K562 (cell line): ENCODE measurements around the gene CARM1. TPM values are rescaled to one million over a fixed set of nuclear protein-coding genes. Genes with fewer than 3 reads are reported as not detected.

ENCODE experiments used
- ATAC-seq: fragments of 200-7000 bp; cut with Tn5 transposase; 3 replicates; pipeline ENCODE4 v1.9.1; 2020; ENCODE audit warnings: moderate library complexity
- BruUV-seq: library from RNA; stranded (reverse); fragments of 400-500 nt; replicated peaks from 2 replicates; lab custom pipeline; 2021; lab: Mats Ljungman, UMichigan
- CTCF ChIA-PET: fragments of 300-600 bp; formaldehyde crosslinking; extraction: SDS; loops from one replicate; lab custom pipeline; 2021; ENCODE audit warnings: low intra/inter-chr PET ratio; lab: Yijun Ruan, JAX
- POLR2A ChIA-PET: fragments of 300-600, 350-650 bp; sonication (Branson Sonifier 250); formaldehyde crosslinking; extraction: SDS; loops from one replicate; lab custom pipeline; 2021; ENCODE audit warnings: antibody characterized with exemption, inconsistent platforms; lab: Yijun Ruan, JAX
- DNase-seq, 4 experiments: peaks; one replicate each; pipeline versions ENCODE4 v3.0.0 to v3.0.0-alpha.2; 2011 to 2018; ENCODE audit warnings: low spot score in 3 of 4, mixed read lengths in 3 of 4; ENCODE audit errors: extremely low read depth in 1 of 4
- FAIRE-seq: peaks from 2 replicates; lab custom pipeline; 2011; peaks lifted over from hg19 to GRCh38; lab: Jason Lieb, UNC
- H2AFZ ChIP-seq: 2 replicates; pipeline ENCODE4 v1.6.0; 2011; ENCODE audit warnings: low read depth, low read length, control low read depth, inconsistent platforms
- H3K27ac ChIP-seq: fragments of 200-600 bp; 3 replicates; pipeline ENCODE4 v1.8.0; 2011; ENCODE audit warnings: low read depth, mild to moderate bottlenecking, control low read depth, inconsistent platforms, low read length, moderate library complexity, mixed read lengths; ENCODE audit errors: extremely low read depth
- H3K27me3 ChIP-seq, 2 experiments: fragments of 300-600 bp in 1 of 2; 2 replicates in 1 of 2; 3 replicates in 1 of 2; pipeline versions ENCODE4 v1.6.0 to v1.8.0; 2011; ENCODE audit warnings: inconsistent platforms in 2 of 2, low read length in 2 of 2, mild to moderate bottlenecking in 1 of 2, mixed read lengths in 1 of 2, moderate library complexity in 1 of 2; ENCODE audit not compliant: control insufficient read depth in 2 of 2, insufficient read depth in 2 of 2
- H3K36me3 ChIP-seq: fragments of 300-600 bp; 3 replicates; pipeline ENCODE4 v1.8.0; 2011; ENCODE audit warnings: mild to moderate bottlenecking, low read length, inconsistent platforms; ENCODE audit not compliant: control insufficient read depth, insufficient read depth
- H3K4me1 ChIP-seq, 2 experiments: fragments of 200-600 bp in 1 of 2; replicated peaks in 1 of 2; 2 replicates in 1 of 2; 3 replicates in 1 of 2; pipeline versions ENCODE4 v1.5.1 to v1.8.0; 2011; ENCODE audit warnings: inconsistent platforms in 2 of 2, low read length in 2 of 2, mild to moderate bottlenecking in 1 of 2, mixed read lengths in 1 of 2, moderate library complexity in 1 of 2; ENCODE audit not compliant: control insufficient read depth in 2 of 2, insufficient read depth in 2 of 2
- H3K4me2 ChIP-seq: 2 replicates; pipeline ENCODE4 v1.6.1; 2011; ENCODE audit warnings: low read length, control low read depth, inconsistent platforms, mixed read lengths; ENCODE audit not compliant: insufficient read depth
- H3K4me3 ChIP-seq: fragments of 200-600 bp; sonication (generic), shearing (Covaris generic); 2 replicates; pipeline ENCODE4 v1.5.1; 2016; ENCODE audit warnings: control low read depth, inconsistent platforms
- H3K79me2 ChIP-seq: fragments of 200-600 bp; 3 replicates; pipeline ENCODE4 v1.8.0; 2011; ENCODE audit warnings: low read length, inconsistent platforms; ENCODE audit not compliant: control insufficient read depth, insufficient read depth
- H3K9ac ChIP-seq, 2 experiments: 2 replicates each; pipeline versions ENCODE4 v1.6.0 to v1.6.1; 2011; ENCODE audit warnings: low read depth in 2 of 2, low read length in 2 of 2, control low read depth in 1 of 2, inconsistent platforms in 1 of 2, mild to moderate bottlenecking in 1 of 2, mixed read lengths in 1 of 2; ENCODE audit not compliant: insufficient read depth in 1 of 2
- H3K9me1 ChIP-seq: one replicate; pipeline ENCODE4 v1.6.0; 2011; ENCODE audit warnings: inconsistent platforms, mild to moderate bottlenecking, low read length, moderate library complexity; ENCODE audit not compliant: control insufficient read depth, insufficient read depth
- H3K9me3 ChIP-seq: replicated peaks from 2 replicates; pipeline ENCODE4 v1.5.1; 2011; ENCODE audit warnings: low read depth, low read length, inconsistent platforms; ENCODE audit not compliant: control insufficient read depth, insufficient read depth
- H4K20me1 ChIP-seq: replicated peaks from 2 replicates; pipeline ENCODE4 v1.6.1; 2011; ENCODE audit warnings: low read length, inconsistent platforms, mixed read lengths; ENCODE audit not compliant: control insufficient read depth, insufficient read depth
- ARNT ChIP-seq, 2 experiments: fragments of 450-650 bp; IDR thresholded peaks; 2 replicates each; pipeline ENCODE4 v1.6.1; 2016; ENCODE audit warnings: mild to moderate bottlenecking in 1 of 2
- ERF ChIP-seq: fragments of 450-650 bp; formaldehyde crosslinking; IDR thresholded peaks from 2 replicates; pipeline ENCODE4 v1.4.0; 2020; ENCODE audit warnings: mild to moderate bottlenecking, mixed read lengths
- KDM2B ChIP-seq: fragments of 250-450 bp; sonication (Bioruptor Pico); IDR thresholded peaks from 2 replicates; pipeline ENCODE4 v1.8.0; 2021; ENCODE audit warnings: mild to moderate bottlenecking, moderate library complexity
- NEUROD1 ChIP-seq: fragments of 150-350 bp; IDR thresholded peaks from 2 replicates; pipeline ENCODE4 v1.6.1; 2014; ENCODE audit warnings: borderline replicate concordance, low read length, low read depth; ENCODE audit not compliant: partially characterized antibody
- NFIX ChIP-seq: fragments of 250-450 bp; sonication (Bioruptor Pico); IDR thresholded peaks from 2 replicates; pipeline ENCODE4 v1.4.0; 2020; ENCODE audit warnings: low read depth, mild to moderate bottlenecking, moderate library complexity
- NR2F6 ChIP-seq: fragments of 450-650 bp; formaldehyde crosslinking; IDR thresholded peaks from 2 replicates; pipeline ENCODE4 v1.4.0; 2020; ENCODE audit warnings: mild to moderate bottlenecking
- PRMT5 ChIP-seq: sonication (generic); formaldehyde crosslinking; IDR thresholded peaks from 2 replicates; pipeline ENCODE4 v1.5.0; 2020; ENCODE audit warnings: missing genetic modification reagents
- SMARCA5 ChIP-seq: fragments of 450-650 bp; IDR thresholded peaks from 2 replicates; pipeline ENCODE4 v1.6.1; 2016
- SMARCB1 ChIP-seq: IDR thresholded peaks from 2 replicates; pipeline ENCODE4 v1.6.1; 2011; ENCODE audit warnings: improper control_type of control experiment, low read depth; ENCODE audit not compliant: insufficient read length
- SNIP1 ChIP-seq: fragments of 450-650 bp; IDR thresholded peaks from 2 replicates; pipeline ENCODE4 v1.7.1; 2017; ENCODE audit warnings: low read depth, mild to moderate bottlenecking
- SREBF1 ChIP-seq: fragments of 150-350 bp; IDR thresholded peaks from 2 replicates; pipeline ENCODE4 v1.6.1; 2014; ENCODE audit warnings: antibody characterized with exemption, low read depth, low read length, borderline replicate concordance
- TEAD4 ChIP-seq, 2 experiments: sonication (generic) in 1 of 2; formaldehyde crosslinking in 1 of 2; IDR thresholded peaks; 2 replicates each; pipeline versions ENCODE4 v1.6.1 to v1.8.0; 2012 to 2022; ENCODE audit warnings: borderline replicate concordance in 1 of 2, inconsistent platforms in 1 of 2, low read length in 1 of 2, mild to moderate bottlenecking in 1 of 2, missing genetic modification reagents in 1 of 2
- ZC3H11A ChIP-seq: IDR thresholded peaks from 2 replicates; pipeline ENCODE4 v1.6.1; 2012; ENCODE audit warnings: low read depth, low read length, improper control_type of control experiment
- ZNF584 ChIP-seq: fragments of 200-800 bp; sonication (Bioruptor generic); IDR thresholded peaks from 2 replicates; pipeline ENCODE4 v1.6.1; 2016; ENCODE audit warnings: low read depth, mild to moderate bottlenecking, missing genetic modification characterization, missing compliant biosample characterization
- ZNF707 ChIP-seq: fragments of 250-450 bp; sonication (Bioruptor Pico); conservative IDR thresholded peaks from 2 replicates; pipeline ENCODE4 v1.8.0; 2022; ENCODE audit warnings: inconsistent platforms, mild to moderate bottlenecking, moderate library complexity
- ZNF764 ChIP-seq: fragments of 250-450 bp; sonication (Bioruptor Pico); IDR thresholded peaks from 2 replicates; pipeline ENCODE4 v1.4.0; 2020; ENCODE audit warnings: low read depth, mild to moderate bottlenecking, moderate library complexity
- WGBS: fragments of 100-300 bp; shearing (Covaris generic); methylation state at CpG from one replicate; pipeline ENCODE4 v1.1.6; 2016; ENCODE audit warnings: low coverage, mixed read lengths; ENCODE audit not compliant: insufficient coverage; ENCODE audit errors: missing lambda C conversion rate; 5-methylcytosine and 5-hydroxymethylcytosine counted together
- in situ Hi-C: fragments of 300-500 bp; cut with MboI; formaldehyde crosslinking; loops from 4 replicates; pipeline ENCODE4 v1.15.0; 2018; ENCODE audit warnings: inconsistent platforms, mixed read lengths
- intact Hi-C: fragments of 100-400 bp; cut with micrococcal nuclease; formaldehyde crosslinking; loops from 2 replicates; pipeline ENCODE4 v1.14.2; 2022
- polyA plus RNA-seq, 8 experiments: library from polyadenylated mRNA; depleted of rRNA in 4 of 8; stranded (reverse) in 5 of 8; unstranded in 3 of 8; fragments of >200 nt; fragmentation: Nextera tagmentation in 2 of 8; fragmentation: Illumina TruSeq in 1 of 8; extraction: Ambion mirVana in 2 of 8; extraction: Trizol in 1 of 8; gene quantifications; 2 replicates each; pipeline versions ENCODE4 v1.2.1 to v1.2.3, GENCODE V29; 2011 to 2014; ENCODE audit warnings: inconsistent platforms in 1 of 8, missing spikeins in 1 of 8
- total RNA-seq, 7 experiments: library from RNA; depleted of rRNA in 6 of 7; stranded (reverse); fragments of >200 nt in 6 of 7; fragmentation: Illumina TruSeq in 2 of 7; extraction: Trizol in 2 of 7; gene quantifications; 2 replicates each; pipeline versions ENCODE4 v1.2.1 to v1.2.3, GENCODE V29; 2011 to 2021; ENCODE audit warnings: low replicate concordance in 1 of 7
- TF ChIP-seq, protein P1 (sequence below), 3 experiments: fragments of 200-800 bp in 1 of 3; fragments of 250-450 bp in 1 of 3; fragments of 450-650 bp in 1 of 3; sonication (Bioruptor Pico) in 1 of 3; sonication (Bioruptor generic) in 1 of 3; formaldehyde crosslinking in 1 of 3; IDR thresholded peaks; 2 replicates each; pipeline versions ENCODE4 v1.6.1 to v1.8.0; 2016 to 2022; ENCODE audit warnings: mild to moderate bottlenecking in 2 of 3, missing genetic modification characterization in 2 of 3, missing compliant biosample characterization in 1 of 3, moderate library complexity in 1 of 3
- TF ChIP-seq, protein P2 (sequence below): fragments of 450-650 bp; conservative IDR thresholded peaks from 2 replicates; pipeline ENCODE4 v1.6.1; 2016; ENCODE audit warnings: missing genetic modification characterization, low read depth, mild to moderate bottlenecking, control low read depth, missing compliant biosample characterization

CARM1 gene
- total and polyA plus RNA-seq, 9 of the 15 experiments (the other 6 are each of a cell fraction or from before 2014, with no cell fraction given), result 0.36 to 86.0 (median 29.7) TPM

DNA sequence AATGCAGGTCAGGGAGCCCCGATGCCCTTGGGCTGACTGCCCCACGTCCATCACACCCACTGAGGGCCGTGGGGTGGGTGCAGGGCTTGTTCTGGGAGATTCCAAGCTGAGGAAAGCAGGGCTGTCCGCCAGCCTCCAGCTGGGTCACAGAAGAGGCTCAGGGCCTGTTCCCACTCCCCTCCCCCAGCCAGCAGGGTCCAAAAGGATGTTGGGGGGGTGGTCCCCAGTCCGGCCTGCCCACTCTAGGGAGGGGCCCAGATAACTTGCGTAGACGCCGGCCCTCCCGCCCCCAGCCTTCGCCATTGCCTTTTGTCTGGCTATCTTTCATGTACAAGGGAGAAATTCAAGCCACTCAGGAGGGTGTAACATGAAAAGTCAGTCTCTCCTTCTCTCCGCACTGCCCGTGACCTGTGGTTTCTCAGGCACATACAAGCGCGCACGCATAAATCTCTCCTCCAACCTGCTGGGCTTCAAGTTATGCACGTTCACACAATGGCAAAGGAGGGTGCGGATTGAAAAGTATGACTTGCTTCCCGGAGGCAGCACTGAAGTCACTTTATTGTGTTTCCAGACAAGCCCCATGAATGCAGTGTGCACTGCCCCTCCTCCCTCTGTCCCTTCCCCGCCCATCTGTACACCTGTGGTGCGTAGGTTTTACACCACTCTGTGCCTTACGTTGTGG is 20.2 kb downstream of the CARM1 start:
- no peaks in the 10 kb centered on the region for H3K27me3 ChIP-seq
- peaks cover 6% of the 10 kb centered on the region for H3K9me1 ChIP-seq
- CTCF ChIA-PET, result no interaction called here
- in situ Hi-C loops, result no loop called here
- H3K9me3 ChIP-seq, result no peaks in the 10 kb centered on the region
- H3K36me3 ChIP-seq, result peaks cover 16% of the 10 kb centered on the region; the same call in 1 of the 3 replicates
- POLR2A ChIA-PET, result interaction anchor here (0.5 to 2.0 kb wide), 3 partner anchors 8 to 53 kb away, joined by 3 to 6 read pairs (median 5); no protein-coding TSS in a partner anchor
- intact Hi-C loops, result no loop called here
- FAIRE-seq (no peak), DNase-seq (no peak), ATAC-seq (no peak; the same call in 2 of the 3 replicates)
- no peak overlapping the region for H2AFZ ChIP-seq
- H3K27ac ChIP-seq, result no peak overlapping the region
- WGBS, result 76% methylated on average over 21 of the region's 21 CpGs
- H3K4me1 ChIP-seq, result peaks cover 3 to 55% of the 10 kb centered on the region in 2 experiments; a peak in 3 of 5 replicates
- H3K4me2 ChIP-seq, result no peak overlapping the region
- H3K9ac ChIP-seq, result peak overlapping the region in 1 of 2 experiments; percentile 85; a peak in 2 of 4 replicates
- no peak overlapping the region for H3K4me3 ChIP-seq
- H3K79me2 ChIP-seq, result peaks cover 65% of the 10 kb centered on the region
- BruUV-seq, result no TSS peak
- no peak for TF ChIP-seq NR2F6 (CRISPR knock-in tag)
- no peak for TF ChIP-seq NFIX (CRISPR knock-in tag)
- TF ChIP-seq NEUROD1, result no peak
- TF ChIP-seq, protein P1, sequence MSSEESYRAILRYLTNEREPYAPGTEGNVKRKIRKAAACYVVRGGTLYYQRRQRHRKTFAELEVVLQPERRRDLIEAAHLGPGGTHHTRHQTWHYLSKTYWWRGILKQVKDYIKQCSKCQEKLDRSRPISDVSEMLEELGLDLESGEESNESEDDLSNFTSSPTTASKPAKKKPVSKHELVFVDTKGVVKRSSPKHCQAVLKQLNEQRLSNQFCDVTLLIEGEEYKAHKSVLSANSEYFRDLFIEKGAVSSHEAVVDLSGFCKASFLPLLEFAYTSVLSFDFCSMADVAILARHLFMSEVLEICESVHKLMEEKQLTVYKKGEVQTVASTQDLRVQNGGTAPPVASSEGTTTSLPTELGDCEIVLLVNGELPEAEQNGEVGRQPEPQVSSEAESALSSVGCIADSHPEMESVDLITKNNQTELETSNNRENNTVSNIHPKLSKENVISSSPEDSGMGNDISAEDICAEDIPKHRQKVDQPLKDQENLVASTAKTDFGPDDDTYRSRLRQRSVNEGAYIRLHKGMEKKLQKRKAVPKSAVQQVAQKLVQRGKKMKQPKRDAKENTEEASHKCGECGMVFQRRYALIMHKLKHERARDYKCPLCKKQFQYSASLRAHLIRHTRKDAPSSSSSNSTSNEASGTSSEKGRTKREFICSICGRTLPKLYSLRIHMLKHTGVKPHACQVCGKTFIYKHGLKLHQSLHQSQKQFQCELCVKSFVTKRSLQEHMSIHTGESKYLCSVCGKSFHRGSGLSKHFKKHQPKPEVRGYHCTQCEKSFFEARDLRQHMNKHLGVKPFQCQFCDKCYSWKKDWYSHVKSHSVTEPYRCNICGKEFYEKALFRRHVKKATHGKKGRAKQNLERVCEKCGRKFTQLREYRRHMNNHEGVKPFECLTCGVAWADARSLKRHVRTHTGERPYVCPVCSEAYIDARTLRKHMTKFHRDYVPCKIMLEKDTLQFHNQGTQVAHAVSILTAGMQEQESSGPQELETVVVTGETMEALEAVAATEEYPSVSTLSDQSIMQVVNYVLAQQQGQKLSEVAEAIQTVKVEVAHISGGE (CRISPR knock-in tag; IDR thresholded peaks at IDR 0.05), result no peak
- TF ChIP-seq ZNF584 (CRISPR knock-in tag), result no peak
- no peak for TF ChIP-seq SMARCB1
- no peak for TF ChIP-seq ERF (CRISPR knock-in tag)
- TF ChIP-seq SMARCA5, result no peak
- no peak for TF ChIP-seq ZNF707
- no peak for TF ChIP-seq ZNF764 (CRISPR knock-in tag)
- no peak for TF ChIP-seq KDM2B
- TF ChIP-seq TEAD4 (IDR thresholded peaks at IDR 0.05; ENCODE audit: low read length), result no peak
- TF ChIP-seq TEAD4 (CRISPR knock-in tag; IDR thresholded peaks at IDR 0.05; ENCODE audit: borderline replicate concordance), result no peak
- TF ChIP-seq ARNT (IDR thresholded peaks at IDR 0.05), result no peak
- no peak for TF ChIP-seq ZC3H11A
- TF ChIP-seq SREBF1, result no peak
- no peak for TF ChIP-seq SNIP1
- no peak for TF ChIP-seq PRMT5 (CRISPR knock-in tag)
- TF ChIP-seq, protein P2, sequence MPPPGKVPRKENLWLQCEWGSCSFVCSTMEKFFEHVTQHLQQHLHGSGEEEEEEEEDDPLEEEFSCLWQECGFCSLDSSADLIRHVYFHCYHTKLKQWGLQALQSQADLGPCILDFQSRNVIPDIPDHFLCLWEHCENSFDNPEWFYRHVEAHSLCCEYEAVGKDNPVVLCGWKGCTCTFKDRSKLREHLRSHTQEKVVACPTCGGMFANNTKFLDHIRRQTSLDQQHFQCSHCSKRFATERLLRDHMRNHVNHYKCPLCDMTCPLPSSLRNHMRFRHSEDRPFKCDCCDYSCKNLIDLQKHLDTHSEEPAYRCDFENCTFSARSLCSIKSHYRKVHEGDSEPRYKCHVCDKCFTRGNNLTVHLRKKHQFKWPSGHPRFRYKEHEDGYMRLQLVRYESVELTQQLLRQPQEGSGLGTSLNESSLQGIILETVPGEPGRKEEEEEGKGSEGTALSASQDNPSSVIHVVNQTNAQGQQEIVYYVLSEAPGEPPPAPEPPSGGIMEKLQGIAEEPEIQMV (tag), result no peak
- peaks cover 6% of the 10 kb centered on the region; the same call in 1 of the 2 replicates for H4K20me1 ChIP-seq
